Endodermal cell (in vitro differentiated cells): ENCODE data around the gene TBCB. TPM values are rescaled to one million over a fixed set of nuclear protein-coding genes. Genes with fewer than 3 reads are reported as not detected.
"Not testable (repeated sequence)": the region's sequence is repeated elsewhere in the genome, so short reads cannot be mapped to it uniquely, and the experiment has no call there.

Experiments
- DNase-seq: peaks from one replicate; pipeline ENCODE4 v3.0.0-alpha.2; 2017
- H3K27ac ChIP-seq: 2 replicates; pipeline ENCODE4 v1.5.1; 2013; ENCODE audit warnings: mild to moderate bottlenecking, low read depth, low read length, moderate library complexity
- H3K27me3 ChIP-seq: 2 replicates; pipeline ENCODE4 v1.6.1; 2013; ENCODE audit warnings: mild to moderate bottlenecking, low read length, moderate library complexity; ENCODE audit not compliant: insufficient read depth, control insufficient read depth, poor library complexity, severe bottlenecking
- H3K36me3 ChIP-seq: 2 replicates; pipeline ENCODE4 v1.7.0; 2013; ENCODE audit warnings: mild to moderate bottlenecking, low read length, moderate library complexity; ENCODE audit not compliant: control insufficient read depth, insufficient read depth
- H3K4me1 ChIP-seq: one replicate; pipeline ENCODE4 v1.7.0; 2013; ENCODE audit warnings: low read length; ENCODE audit not compliant: control insufficient read depth, insufficient read depth
- H3K4me3 ChIP-seq: 2 replicates; pipeline ENCODE4 v1.5.1; 2013; ENCODE audit warnings: mild to moderate bottlenecking, low read length, moderate library complexity
- H3K9ac ChIP-seq: 2 replicates; pipeline ENCODE4 v1.6.1; 2013; ENCODE audit warnings: mild to moderate bottlenecking, low read length, moderate library complexity; ENCODE audit not compliant: poor library complexity, severe bottlenecking; ENCODE audit errors: extremely low read depth
- H3K9me3 ChIP-seq: 2 replicates; pipeline ENCODE4 v1.6.1; 2013; ENCODE audit warnings: mild to moderate bottlenecking, low read length, moderate library complexity; ENCODE audit not compliant: control insufficient read depth
- H3K27ac Mint-ChIP-seq: 2 replicates; pipeline ENCODE4 v1.8.0; 2020; ENCODE audit warnings: mixed read lengths
- H3K27me3 Mint-ChIP-seq: 2 replicates; pipeline ENCODE4 v1.8.0; 2021; ENCODE audit warnings: mild to moderate bottlenecking, mixed read lengths; ENCODE audit not compliant: insufficient read depth
- H3K36me3 Mint-ChIP-seq: 2 replicates; pipeline ENCODE4 v1.8.0; 2020; ENCODE audit warnings: low read depth, mixed read lengths
- H3K4me1 Mint-ChIP-seq: 2 replicates; pipeline ENCODE4 v1.8.0; 2020; ENCODE audit warnings: mixed read lengths
- H3K4me3 Mint-ChIP-seq: 2 replicates; pipeline ENCODE4 v1.8.0; 2020; ENCODE audit warnings: mild to moderate bottlenecking, moderate library complexity, mixed read lengths
- H3K9me3 Mint-ChIP-seq: 2 replicates; pipeline ENCODE4 v1.8.0; 2020; ENCODE audit warnings: mild to moderate bottlenecking, mixed read lengths
- CTCF ChIP-seq: fragments of 200-600 bp; sonication (generic); conservative IDR thresholded peaks from 2 replicates; pipeline ENCODE4 v1.5.0; 2021; ENCODE audit warnings: antibody characterized with exemption, mild to moderate bottlenecking
- WGBS, 2 experiments: methylation state at CpG; one replicate each; pipeline versions ENCODE4 v1.1.5 to v1.1.7; 2013; ENCODE audit warnings: missing lambda C conversion rate in 2 of 2, mixed read lengths in 1 of 2; ENCODE audit not compliant: insufficient coverage in 1 of 2, insufficient read length in 1 of 2; 5-methylcytosine and 5-hydroxymethylcytosine counted together
- long read RNA-seq, 4 experiments: library from polyadenylated mRNA in 2 of 4; library from RNA in 1 of 4; library from capped mRNA in 1 of 4; stranded (forward) in 3 of 4; unstranded in 1 of 4; transcript quantifications; one replicate each; pipeline ENCODE4 v2.0.0, GENCODE V29; 2020 to 2021; ENCODE audit warnings: inconsistent platforms in 1 of 4
- polyA plus RNA-seq, 2 experiments: library from polyadenylated mRNA; stranded (reverse); fragments of 50-300 nt; gene quantifications; one replicate each; pipeline ENCODE4 v1.2.3, GENCODE V29; 2013
- total RNA-seq, 2 donors: library from RNA; stranded (reverse); fragmentation: NEBNext Ultra II Directional in 1 of 2; extraction: Animal tissue kit (Norgen Biotek cat#: 25700) in 1 of 2; gene quantifications; 2 replicates in 1 of 2; 3 replicates in 1 of 2; pipeline ENCODE4 v1.2.1, GENCODE V29; 2021

The TBCB gene
- total RNA-seq = 100 to 1,000 TPM; 189 to 194 TPM
- 216 TPM for polyA plus RNA-seq (2013, experiment 1 of 2)
- 209 TPM for polyA plus RNA-seq (2013, experiment 2 of 2)
- long read RNA-seq, experiment 1, transcript TBCB-206 (4 exons, 656 nt) = minor isoform, 6 of 70 reads
- long read RNA-seq, experiment 1, transcript TBCB-201 (6 exons, 1,473 nt) = major isoform, 51 of 70 reads
- long read RNA-seq, experiment 1, partial matches to known transcripts = 4 of 70 reads
- long read RNA-seq, experiment 1, other reads (novel, unspliced or antisense) = 7 of 70 reads
- long read RNA-seq, experiment 2, transcript TBCB-201 (6 exons, 1,473 nt) = major isoform, 168 of 181 reads
- long read RNA-seq, experiment 2, partial matches to known transcripts = 0 of 181 reads
- long read RNA-seq, experiment 2, other reads (novel, unspliced or antisense) = 7 of 181 reads
- long read RNA-seq, experiment 3, transcript TBCB-201 (6 exons, 1,473 nt) = major isoform, 158 of 189 reads
- long read RNA-seq, experiment 3, partial matches to known transcripts = 7 of 189 reads
- long read RNA-seq, experiment 3, other reads (novel, unspliced or antisense) = 15 of 189 reads
- long read RNA-seq, experiment 4, transcript TBCB-205 (6 exons, 875 nt) = minor isoform, 5 of 422 reads
- long read RNA-seq, experiment 4, transcript TBCB-208 (5 exons, 776 nt) = minor isoform, 12 of 422 reads
- long read RNA-seq, experiment 4, transcript TBCB-201 (6 exons, 1,473 nt) = major isoform, 375 of 422 reads
- long read RNA-seq, experiment 4, partial matches to known transcripts = 2 of 422 reads
- long read RNA-seq, experiment 4, other reads (novel, unspliced or antisense) = 23 of 422 reads

- peaks cover 19% of the 10 kb centered on the region for H3K4me1 Mint-ChIP-seq
- Histone ChIP-seq H3K4me1 (no peaks in the 10 kb centered on the region), H3K9ac (peak within 1 kb of the TSS; percentile 82), H3K27ac (peak within 1 kb of the TSS; percentile 70), H3K27me3 (no peaks in the 10 kb centered on the region), H3K4me3 (peak within 1 kb of the TSS; percentile 97), H3K9me3 (no peaks in the 10 kb centered on the region), H3K36me3 (peaks cover 42% of the 10 kb centered on the region)
- 5 to 54% methylated on average over 6 to 59 of the region's 59 CpGs for WGBS, 2 experiments
- peaks cover 47% of the 10 kb centered on the region for H3K36me3 Mint-ChIP-seq
- no peaks in the 10 kb centered on the region for H3K27me3 Mint-ChIP-seq
- TF ChIP-seq CTCF = no peak
- peak within 1 kb of the TSS; percentile 94 for H3K4me3 Mint-ChIP-seq
- no peaks in the 10 kb centered on the region for H3K9me3 Mint-ChIP-seq
- peak within 1 kb of the TSS; percentile 97 for H3K27ac Mint-ChIP-seq
- no peak for DNase-seq
Observed at GRCh38 chr19:36115453-36116343, at the start of gene TBCB. Gene TBCB, plus strand, starts transcription at chr19:36115468. Its CDS starts 93 bp downstream, at chr19:36115561.

GRCh38 chr19:36067681-36068080 is 47.6 kb upstream of the TBCB start:
- Mint-ChIP-seq H3K27ac (no peak overlapping the region), H3K36me3 (peaks cover 70% of the 10 kb centered on the region)

GRCh38 chr19:36068810-36069499 is 46.3 kb upstream of the TBCB start:
- H3K9me3 Mint-ChIP-seq = peaks cover 12% of the 10 kb centered on the region
- H3K27me3 ChIP-seq, H3K4me1 Mint-ChIP-seq, H3K9ac ChIP-seq, H3K9me3 ChIP-seq, H3K4me1 ChIP-seq, H3K4me3 ChIP-seq, H3K27ac ChIP-seq, DNase-seq, H3K27ac Mint-ChIP-seq, H3K4me3 Mint-ChIP-seq, H3K27me3 Mint-ChIP-seq: not testable (repeated sequence)
- WGBS, 2 experiments = 97% methylated on average over 46 of the region's 57 CpGs; no CpG with 5 or more reads in 1 of the 2 experiments
- H3K36me3 ChIP-seq = peaks cover 62% of the 10 kb centered on the region
- peaks cover 66% of the 10 kb centered on the region for H3K36me3 Mint-ChIP-seq

More at GRCh38 chr19:36067681-36068080, 47.6 kb upstream of the TBCB start:
- no peak overlapping the region for H3K9ac ChIP-seq
- Mint-ChIP-seq H3K4me3 (no peak overlapping the region), H3K27me3 (no peaks in the 10 kb centered on the region), H3K9me3 (peaks cover 12% of the 10 kb centered on the region), H3K4me1 (no peaks in the 10 kb centered on the region)
- H3K36me3 ChIP-seq = peaks cover 60% of the 10 kb centered on the region
- WGBS, 2 experiments = 87 to 94% methylated on average over 9 to 11 of the region's 11 CpGs
- no peak for TF ChIP-seq CTCF
- no peak overlapping the region for H3K27ac ChIP-seq
- no peak overlapping the region for H3K4me3 ChIP-seq
- no peaks in the 10 kb centered on the region for H3K27me3 ChIP-seq
- H3K9me3 ChIP-seq = no peaks in the 10 kb centered on the region
- no peaks in the 10 kb centered on the region for H3K4me1 ChIP-seq
- no peak for DNase-seq
